Suprapubic skin (tissue), 4 donors: ENCODE measurements around the gene ADAMTS2. TPM values are rescaled to one million over a fixed set of nuclear protein-coding genes. Genes with fewer than 3 reads are reported as not detected.

Source experiments
- DNase-seq, 2 donors: peaks; one replicate each; pipeline ENCODE4 v3.0.0-alpha.2; 2019; ENCODE audit warnings: low spot score in 2 of 2
- H3K27ac ChIP-seq: fragments of 200-600 bp; sonication (generic); one replicate; pipeline ENCODE4 v1.5.1; 2019
- H3K27me3 ChIP-seq: fragments of 200-600 bp; sonication (generic); one replicate; pipeline ENCODE4 v1.5.1; 2019
- H3K36me3 ChIP-seq: fragments of 200-600 bp; sonication (generic); one replicate; pipeline ENCODE4 v1.5.1; 2019
- H3K4me1 ChIP-seq: fragments of 200-600 bp; sonication (generic); one replicate; pipeline ENCODE4 v1.5.1; 2019
- H3K4me3 ChIP-seq: fragments of 200-600 bp; sonication (generic); one replicate; pipeline ENCODE4 v1.5.1; 2019; ENCODE audit warnings: mild to moderate bottlenecking
- H3K9me3 ChIP-seq: fragments of 200-600 bp; sonication (generic); one replicate; pipeline ENCODE4 v1.5.1; 2019
- EP300 ChIP-seq: sonication (generic); formaldehyde crosslinking; IDR thresholded peaks from one replicate; pipeline ENCODE4 v1.6.1; 2017; ENCODE audit warnings: antibody characterized with exemption
- POLR2A ChIP-seq, 2 donors: fragments of 450-650 bp; IDR thresholded peaks; one replicate each; pipeline ENCODE4 v1.6.1; 2017; ENCODE audit warnings: antibody characterized with exemption in 2 of 2, mild to moderate bottlenecking in 2 of 2, moderate library complexity in 2 of 2
- POLR2AphosphoS5 ChIP-seq, 3 donors: sonication (generic); formaldehyde crosslinking; IDR thresholded peaks; one replicate each; pipeline ENCODE4 v1.6.1; 2017; ENCODE audit warnings: antibody characterized with exemption in 3 of 3
- WGBS: methylation state at CpG from one replicate; pipeline ENCODE4 v1.1.5; 2018; 5-methylcytosine and 5-hydroxymethylcytosine counted together
- total RNA-seq, 4 donors: library from RNA; depleted of rRNA; stranded (reverse); fragments of >200 nt; gene quantifications; one replicate each; pipeline ENCODE4 v1.1.0, GENCODE V29; 2016
- TF ChIP-seq, protein P1 (sequence below), 2 donors: fragments of 200-600 bp in 1 of 2; fragments of 450-650 bp in 1 of 2; sonication (generic) in 1 of 2; IDR thresholded peaks; one replicate each; pipeline ENCODE4 v1.5.1; 2016 to 2019; ENCODE audit warnings: antibody characterized with exemption in 2 of 2, mild to moderate bottlenecking in 1 of 2, moderate library complexity in 1 of 2

The ADAMTS2 gene
- total RNA-seq, 4 donors from 2014 or later, result 3.1 to 5.5 (median 4.3) TPM

DNA sequence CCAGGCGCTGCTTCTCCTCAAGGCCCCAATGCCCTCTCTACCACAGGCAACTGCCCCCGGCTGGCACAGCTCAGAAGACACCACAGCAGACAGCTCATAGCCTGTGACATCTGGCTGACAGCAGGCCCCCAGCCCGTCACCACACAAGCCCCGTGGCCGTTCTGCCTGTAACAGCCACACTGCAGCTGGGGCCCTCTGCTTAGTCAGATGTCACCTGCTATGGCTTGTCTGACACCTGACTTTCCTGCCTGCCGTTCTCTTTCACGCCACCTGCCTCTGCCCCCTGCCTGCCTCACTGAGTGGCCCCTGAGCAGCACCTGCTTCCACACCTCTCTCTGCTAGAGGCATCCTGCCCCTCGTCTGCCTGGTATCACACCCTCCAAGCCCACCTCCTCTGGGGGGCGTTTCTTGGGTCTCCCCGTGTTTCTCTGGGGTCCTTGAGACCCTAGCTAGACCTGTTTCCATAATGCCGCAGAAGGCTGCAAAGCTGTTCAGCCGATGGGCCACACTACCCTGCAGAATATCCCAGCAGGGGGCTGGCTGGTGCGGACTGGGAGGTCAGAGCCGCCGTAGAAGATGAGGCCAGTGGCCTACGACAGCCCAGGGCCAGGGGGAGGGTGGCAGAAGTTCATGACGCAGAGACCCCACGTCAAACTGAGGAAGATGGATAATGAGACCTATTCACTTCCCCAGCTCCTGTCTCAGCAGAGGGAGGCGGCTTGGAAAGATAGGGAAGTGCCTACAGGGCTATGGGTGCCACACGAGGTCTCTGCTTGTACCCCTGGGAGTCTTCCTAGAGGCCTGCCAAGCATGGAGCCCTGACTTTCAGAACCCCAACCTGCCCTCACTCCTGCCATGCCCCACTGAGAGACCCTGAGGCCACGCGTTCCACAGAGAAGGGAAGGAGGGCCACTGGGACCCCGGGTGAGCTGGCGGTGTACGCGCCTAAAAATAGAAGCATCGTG lies 190.0 kb downstream of the ADAMTS2 start:
- H3K36me3 ChIP-seq, result peaks cover 7% of the 10 kb centered on the region
- H3K27ac ChIP-seq, result no peak overlapping the region
- H3K4me3 ChIP-seq, result no peak overlapping the region
- 62% methylated on average over 25 of the region's 27 CpGs for WGBS
- DNase-seq, result peak; percentile 47 to 63
- no peak for TF ChIP-seq EP300
- H3K4me1 ChIP-seq, result no peaks in the 10 kb centered on the region
- H3K9me3 ChIP-seq, result no peaks in the 10 kb centered on the region
- no peaks in the 10 kb centered on the region for H3K27me3 ChIP-seq

DNA sequence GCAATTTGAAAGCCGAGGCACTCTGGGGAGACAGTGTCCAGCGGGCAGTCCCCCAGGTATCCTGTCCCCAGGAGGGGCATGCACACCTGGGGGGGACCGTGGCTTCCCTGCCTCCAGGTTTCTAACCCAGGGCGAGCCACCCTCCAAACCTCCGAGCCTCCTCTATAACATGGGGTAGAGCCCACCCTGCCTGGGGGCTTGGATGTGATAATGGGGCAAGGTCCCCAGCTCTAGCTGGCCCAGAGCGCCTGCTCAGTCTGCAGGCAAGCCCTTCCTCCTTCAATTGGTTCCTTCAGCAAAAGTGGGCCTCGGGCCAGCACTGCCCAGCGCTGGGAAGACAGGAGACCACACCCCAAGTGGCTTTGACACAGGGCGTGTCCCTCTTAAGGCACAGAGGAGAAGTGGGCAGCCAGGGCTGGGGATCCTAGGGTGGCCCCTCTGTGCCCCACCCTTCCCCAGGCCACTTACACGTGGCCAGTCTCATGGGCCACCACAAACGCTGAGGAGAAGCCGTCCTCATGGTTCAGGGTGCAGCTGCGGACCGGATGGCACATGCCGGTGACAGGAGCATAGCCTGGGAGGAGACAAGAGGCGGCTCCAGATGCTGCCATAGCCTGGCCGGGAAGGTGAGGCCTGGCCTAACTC lies 190.8 kb downstream of the ADAMTS2 start:
- WGBS, result 81% methylated on average over 14 of the region's 17 CpGs
- H3K9me3 ChIP-seq, result no peaks in the 10 kb centered on the region
- H3K4me1 ChIP-seq, result no peaks in the 10 kb centered on the region
- no peak overlapping the region for H3K4me3 ChIP-seq
- no peaks in the 10 kb centered on the region for H3K27me3 ChIP-seq
- no peak overlapping the region for H3K27ac ChIP-seq
- DNase-seq, result peak; percentile 51 to 77
- TF ChIP-seq POLR2AphosphoS5 (IDR thresholded peaks at IDR 0.05), result no peak
- TF ChIP-seq POLR2A (IDR thresholded peaks at IDR 0.05), result no peak
- peaks cover 7% of the 10 kb centered on the region for H3K36me3 ChIP-seq

DNA sequence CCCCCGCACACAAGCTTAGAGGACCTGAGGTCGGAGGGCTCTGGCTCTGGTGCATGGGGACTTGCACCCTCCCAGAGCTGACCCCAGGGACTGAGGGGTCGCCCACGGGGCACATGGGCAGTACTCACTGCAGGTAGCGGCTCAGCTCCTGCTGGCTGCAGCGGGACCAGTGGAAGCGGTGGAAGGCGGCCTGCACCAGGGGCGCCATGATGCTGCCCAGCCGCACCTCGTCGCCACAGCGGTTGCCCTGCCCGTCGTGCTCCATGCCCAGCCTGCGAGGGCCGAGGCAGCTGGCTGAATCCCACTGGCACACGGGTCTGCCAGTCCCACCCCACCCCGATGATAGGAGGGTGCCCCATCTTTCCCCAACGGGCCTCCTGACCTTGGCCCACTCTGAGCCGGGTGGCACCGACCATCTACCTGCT lies 191.3 kb downstream of the ADAMTS2 start:
- peaks cover 7% of the 10 kb centered on the region for H3K36me3 ChIP-seq
- peak; percentile 40 to 75 for DNase-seq
- 85% methylated on average over 14 of the region's 22 CpGs for WGBS

DNA sequence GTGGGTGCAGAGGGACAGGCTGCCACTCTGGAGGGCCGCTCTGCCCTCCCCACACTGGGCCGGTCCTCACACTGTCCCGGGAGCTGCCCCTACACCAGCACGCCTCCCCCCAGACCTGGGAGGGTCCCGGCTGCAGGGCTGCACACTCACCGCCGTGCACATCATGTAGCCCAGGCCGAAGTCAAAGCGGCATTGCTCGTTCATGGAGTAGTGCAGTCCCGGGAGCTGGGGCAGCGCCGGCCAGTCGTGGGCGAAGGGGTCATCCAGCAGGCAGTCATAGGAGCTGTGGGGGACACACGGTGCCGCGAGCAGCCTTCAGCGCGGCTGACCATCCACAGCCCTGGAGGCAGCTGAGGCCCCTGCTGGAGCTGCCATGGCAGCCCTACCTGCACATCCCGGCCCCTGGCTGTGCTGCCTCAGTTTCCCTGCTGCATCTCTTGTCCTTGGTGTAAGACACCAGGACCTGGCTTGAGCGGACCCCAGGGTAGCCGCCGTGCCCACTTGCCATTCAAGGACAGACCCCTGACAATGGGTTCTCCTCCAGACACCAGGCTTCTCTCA lies 191.8 kb downstream of the ADAMTS2 start:
- Histone ChIP-seq H3K4me3 (no peak overlapping the region), H3K27ac (no peak overlapping the region), H3K27me3 (peaks cover 2% of the 10 kb centered on the region), H3K4me1 (no peaks in the 10 kb centered on the region), H3K9me3 (no peaks in the 10 kb centered on the region), H3K36me3 (peaks cover 7% of the 10 kb centered on the region)
- WGBS, result 83% methylated on average over 10 of the region's 24 CpGs
- DNase-seq, result peak in 1 of 2 donors; percentile 58
- TF ChIP-seq POLR2A (IDR thresholded peaks at IDR 0.05) (no peak), EP300 (no peak), POLR2AphosphoS5 (IDR thresholded peaks at IDR 0.05) (no peak)
- TF ChIP-seq, protein P1, sequence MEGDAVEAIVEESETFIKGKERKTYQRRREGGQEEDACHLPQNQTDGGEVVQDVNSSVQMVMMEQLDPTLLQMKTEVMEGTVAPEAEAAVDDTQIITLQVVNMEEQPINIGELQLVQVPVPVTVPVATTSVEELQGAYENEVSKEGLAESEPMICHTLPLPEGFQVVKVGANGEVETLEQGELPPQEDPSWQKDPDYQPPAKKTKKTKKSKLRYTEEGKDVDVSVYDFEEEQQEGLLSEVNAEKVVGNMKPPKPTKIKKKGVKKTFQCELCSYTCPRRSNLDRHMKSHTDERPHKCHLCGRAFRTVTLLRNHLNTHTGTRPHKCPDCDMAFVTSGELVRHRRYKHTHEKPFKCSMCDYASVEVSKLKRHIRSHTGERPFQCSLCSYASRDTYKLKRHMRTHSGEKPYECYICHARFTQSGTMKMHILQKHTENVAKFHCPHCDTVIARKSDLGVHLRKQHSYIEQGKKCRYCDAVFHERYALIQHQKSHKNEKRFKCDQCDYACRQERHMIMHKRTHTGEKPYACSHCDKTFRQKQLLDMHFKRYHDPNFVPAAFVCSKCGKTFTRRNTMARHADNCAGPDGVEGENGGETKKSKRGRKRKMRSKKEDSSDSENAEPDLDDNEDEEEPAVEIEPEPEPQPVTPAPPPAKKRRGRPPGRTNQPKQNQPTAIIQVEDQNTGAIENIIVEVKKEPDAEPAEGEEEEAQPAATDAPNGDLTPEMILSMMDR (IDR thresholded peaks at IDR 0.05), result no peak

More for the DNA sequence above, 191.3 kb downstream of the ADAMTS2 start:
- H3K27me3 ChIP-seq, result peaks cover 2% of the 10 kb centered on the region
- no peak overlapping the region for H3K4me3 ChIP-seq
- H3K4me1 ChIP-seq, result no peaks in the 10 kb centered on the region
- TF ChIP-seq POLR2A (IDR thresholded peaks at IDR 0.05) (no peak), POLR2AphosphoS5 (IDR thresholded peaks at IDR 0.05) (no peak), EP300 (no peak)
- TF ChIP-seq, protein P1 (IDR thresholded peaks at IDR 0.05), result no peak
- H3K9me3 ChIP-seq, result no peaks in the 10 kb centered on the region
- H3K27ac ChIP-seq, result no peak overlapping the region

DNA sequence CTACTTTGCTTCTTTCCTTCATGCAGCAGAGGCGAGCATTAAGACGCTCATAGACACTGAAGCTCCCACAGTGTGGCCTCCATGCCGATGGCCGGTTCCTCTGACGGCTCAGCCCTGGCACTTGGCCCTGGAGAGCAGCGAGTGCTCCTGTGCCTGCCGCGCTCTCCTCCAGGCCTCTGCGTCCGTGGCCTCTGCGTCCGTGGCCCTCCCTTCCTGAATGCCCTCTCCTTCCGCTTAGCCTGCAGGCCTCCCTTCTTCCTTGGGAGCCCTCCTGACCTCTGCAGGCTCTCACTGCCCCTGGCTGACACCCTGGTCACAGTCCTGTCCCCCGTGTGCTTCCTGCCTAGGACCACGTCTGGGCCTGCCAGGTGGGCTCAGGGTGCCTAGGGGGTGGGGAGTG lies 192.3 kb downstream of the ADAMTS2 start:
- Histone ChIP-seq H3K27ac (no peak overlapping the region), H3K36me3 (peaks cover 7% of the 10 kb centered on the region), H3K9me3 (no peaks in the 10 kb centered on the region), H3K4me1 (no peaks in the 10 kb centered on the region), H3K27me3 (peaks cover 2% of the 10 kb centered on the region), H3K4me3 (no peak overlapping the region)
- TF ChIP-seq, protein P1 (IDR thresholded peaks at IDR 0.05), result no peak
- no peak for TF ChIP-seq EP300
- DNase-seq, result peak in 1 of 2 donors; percentile 46
- 90% methylated on average over 15 of the region's 15 CpGs for WGBS
